ENCODE results near the gene RNU1-1.
"Not testable (repeated sequence)": the region's sequence is repeated elsewhere in the genome, so short reads cannot be mapped to it uniquely, and the experiment has no call there.

RNU1-1 gene

GRCh38 chr1:16493731-16494130 lies 20.4 kb downstream of the RNU1-1 start:
- not testable (repeated sequence) for DNase-seq (ENCODE audit: low read depth in 2 of 2)

GRCh38 chr1:16492937-16493336 lies 21.1 kb downstream of the RNU1-1 start:
- not testable (repeated sequence) for DNase-seq (ENCODE audit: low read depth in 2 of 2)

- no peak for DNase-seq (ENCODE audit: low read depth in 2 of 2)
These were observed 22.9 kb downstream of the RNU1-1 start for GRCh38 chr1:16491056-16491675.

GRCh38 chr1:16489195-16489880 lies 24.7 kb downstream of the RNU1-1 start:
- DNase-seq (ENCODE audit: low read depth in 2 of 2), result not testable (repeated sequence)

- DNase-seq (ENCODE audit: low read depth in 2 of 2), result not testable (repeated sequence)
These were observed 27.1 kb downstream of the RNU1-1 start for GRCh38 chr1:16487011-16487410.

- not testable (repeated sequence) for DNase-seq (ENCODE audit: low read depth in 2 of 2)
These were observed 27.8 kb downstream of the RNU1-1 start for GRCh38 chr1:16486316-16486715.

GRCh38 chr1:16484931-16485330 lies 29.2 kb downstream of the RNU1-1 start:
- no peak for DNase-seq (ENCODE audit: low read depth in 2 of 2)

- no peak for DNase-seq (ENCODE audit: low read depth in 2 of 2)
These were observed 29.6 kb downstream of the RNU1-1 start for GRCh38 chr1:16484501-16484835.

GRCh38 chr1:16483639-16484500 lies 30.2 kb downstream of the RNU1-1 start:
- DNase-seq (ENCODE audit: low read depth in 2 of 2), result not testable (repeated sequence)

GRCh38 chr1:16483146-16483545 lies 30.9 kb downstream of the RNU1-1 start:
- not testable (repeated sequence) for DNase-seq (ENCODE audit: low read depth in 2 of 2)

- DNase-seq (ENCODE audit: low read depth in 2 of 2), result no peak
These were observed 36.0 kb downstream of the RNU1-1 start for GRCh38 chr1:16478091-16478490.

GRCh38 chr1:16475771-16476770 lies 38.0 kb downstream of the RNU1-1 start:
- not testable (repeated sequence) for DNase-seq (ENCODE audit: low read depth in 2 of 2)

- not testable (repeated sequence) for DNase-seq (ENCODE audit: low read depth in 2 of 2)
These were observed 39.2 kb downstream of the RNU1-1 start for GRCh38 chr1:16474891-16475290.

- no peak for DNase-seq (ENCODE audit: low read depth in 2 of 2)
These were observed 39.8 kb downstream of the RNU1-1 start for GRCh38 chr1:16474166-16474800.

- DNase-seq (ENCODE audit: low read depth in 2 of 2), result no peak
These were observed 45.5 kb downstream of the RNU1-1 start for GRCh38 chr1:16468558-16468957.

- DNase-seq (ENCODE audit: low read depth in 2 of 2), result no peak
These were observed 49.0 kb downstream of the RNU1-1 start for GRCh38 chr1:16464917-16465625.
